Mucosa of descending colon (tissue), 3 donors: Measurements from ENCODE around the gene CPEB2. TPM values are rescaled to one million over a fixed set of nuclear protein-coding genes. Genes with fewer than 3 reads are reported as not detected.

Experiments
- ATAC-seq: fragments of 200-7000 bp; cut with Tn5 transposase; one replicate; pipeline ENCODE4 v1.9.1; 2020; ENCODE audit warnings: mild to moderate bottlenecking, moderate library complexity
- DNase-seq, 3 donors: peaks; one replicate each; pipeline ENCODE4 v3.0.0-alpha.2; 2020
- H3K36me3 ChIP-seq: fragments of 200-600 bp; one replicate; pipeline ENCODE4 v1.8.0; 2021; ENCODE audit warnings: low read depth, mild to moderate bottlenecking
- H3K4me1 ChIP-seq: fragments of 200-600 bp; one replicate; pipeline ENCODE4 v1.8.0; 2021; ENCODE audit warnings: low read depth, mild to moderate bottlenecking
- H3K4me3 ChIP-seq: fragments of 200-600 bp; one replicate; pipeline ENCODE4 v1.8.0; 2021; ENCODE audit warnings: mild to moderate bottlenecking
- H3K9me3 ChIP-seq: fragments of 200-600 bp; one replicate; pipeline ENCODE4 v1.8.0; 2021; ENCODE audit warnings: mild to moderate bottlenecking
- CTCF ChIP-seq: fragments of 200-600 bp; IDR thresholded peaks from one replicate; pipeline ENCODE4 v1.8.0; 2022; ENCODE audit warnings: antibody characterized with exemption, mild to moderate bottlenecking
- intact Hi-C, 2 donors: fragments of 100-400 bp; cut with DNase I in 1 of 2; cut with micrococcal nuclease in 1 of 2; formaldehyde crosslinking; loops; one replicate each; pipeline versions ENCODE4 v1.11.0 to v1.11.1; 2022; cut with DNase I, micrococcal nuclease
- total RNA-seq, 3 donors: library from RNA; stranded (reverse); fragmentation: NEBNext Ultra II Directional in 2 of 3; extraction: Animal tissue kit (Norgen Biotek cat#: 25700) in 2 of 3; gene quantifications; one replicate each; pipeline versions ENCODE4 v1.2.1 to v1.2.4, GENCODE V29; 2021 to 2023
- donor health status: DM: no; HTN: no; CAD: no; lungs with moderate emphysema.
- donor health status: DM: no; HTN: no; CAD: no.
- donor health status: DM: no; HTN: yes; CAD: no.

CPEB2 gene
- total RNA-seq, 3 donors from 2014 or later, result 25.5 to 47.9 (median 29.7) TPM

- ATAC-seq (peak; percentile 54), DNase-seq (peak; percentile 89 to 93 (median 93))
- Histone ChIP-seq H3K9me3 (no peaks in the 10 kb centered on the region), H3K36me3 (no peaks in the 10 kb centered on the region), H3K4me1 (peaks cover 10% of the 10 kb centered on the region), H3K4me3 (peak overlapping the region; percentile 99)
- intact Hi-C loops, result no loop called here
- TF ChIP-seq CTCF, result no peak
Measured at GRCh38 chr4:15004739-15005301, 2.5 kb downstream of the CPEB2 start.

GRCh38 chr4:15005474-15006115, 3.3 kb downstream of the CPEB2 start:
- peaks cover 10% of the 10 kb centered on the region for H3K4me1 ChIP-seq
- intact Hi-C loops, result no loop called here
- no peaks in the 10 kb centered on the region for H3K9me3 ChIP-seq
- ATAC-seq (no peak), DNase-seq (no peak)
- peak overlapping the region; percentile 99 for H3K4me3 ChIP-seq
- no peak for TF ChIP-seq CTCF
- H3K36me3 ChIP-seq, result no peaks in the 10 kb centered on the region

- H3K4me1 ChIP-seq, result peaks cover 10% of the 10 kb centered on the region
- no peak for DNase-seq
- intact Hi-C loops, result no loop called here
Measured at GRCh38 chr4:15006416-15007024, 4.2 kb downstream of the CPEB2 start.

DNA sequence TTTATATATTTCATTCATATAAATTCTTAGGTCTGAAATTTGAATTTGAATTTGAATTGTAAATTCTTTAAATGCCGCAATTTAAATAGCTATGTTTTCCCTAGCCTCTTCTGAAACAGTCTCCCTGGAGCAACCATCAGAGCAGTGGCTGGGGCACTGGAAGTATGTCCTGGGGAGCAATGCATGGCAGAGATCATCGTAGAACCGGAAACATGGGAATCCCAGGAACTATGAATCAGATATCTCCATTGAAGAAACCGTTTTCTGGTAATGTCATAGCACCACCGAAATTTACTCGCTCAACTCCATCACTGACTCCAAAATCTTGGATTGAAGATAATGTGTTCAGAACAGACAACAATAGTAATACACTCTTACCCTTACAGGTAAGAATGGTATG, 4.9 kb downstream of the CPEB2 start:
- TF ChIP-seq CTCF, result no peak
- Histone ChIP-seq H3K9me3 (no peaks in the 10 kb centered on the region), H3K36me3 (no peaks in the 10 kb centered on the region), H3K4me3 (no peak overlapping the region), H3K4me1 (peaks cover 10% of the 10 kb centered on the region)
- DNase-seq (no peak), ATAC-seq (no peak)
- intact Hi-C loops, result no loop called here

More at GRCh38 chr4:15006416-15007024, 4.2 kb downstream of the CPEB2 start:
- Histone ChIP-seq H3K4me3 (no peak overlapping the region), H3K9me3 (no peaks in the 10 kb centered on the region), H3K36me3 (no peaks in the 10 kb centered on the region)
- TF ChIP-seq CTCF, result no peak
- no peak for ATAC-seq

DNA sequence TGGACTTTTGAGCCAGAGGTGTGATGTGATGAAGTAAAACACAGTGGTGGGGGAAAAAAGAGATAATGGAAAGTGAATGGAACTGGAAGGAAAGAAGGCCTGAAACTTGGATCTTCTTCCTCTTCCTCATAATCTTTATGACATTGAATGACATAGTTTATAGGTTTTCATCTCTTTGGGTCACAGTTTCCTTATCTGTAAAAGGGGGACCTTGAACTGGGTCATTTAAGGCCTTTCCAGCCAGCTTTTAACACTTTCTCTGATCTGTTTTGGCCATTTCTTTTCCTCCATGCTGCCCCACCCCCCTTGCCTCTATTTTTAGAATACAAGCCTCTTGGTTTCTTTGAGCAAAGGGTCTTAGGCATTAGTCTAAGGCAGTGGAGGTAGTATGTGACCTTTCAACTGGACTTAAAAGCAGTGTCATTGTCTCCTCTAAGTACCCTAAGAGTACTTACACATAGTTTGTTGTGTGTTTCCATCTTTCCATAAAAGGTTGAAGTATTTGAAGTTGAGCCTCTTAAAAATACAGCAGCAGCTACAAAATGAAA, 7.8 kb downstream of the CPEB2 start:
- no peak for TF ChIP-seq CTCF
- Histone ChIP-seq H3K9me3 (no peaks in the 10 kb centered on the region), H3K36me3 (no peaks in the 10 kb centered on the region), H3K4me3 (no peak overlapping the region), H3K4me1 (peaks cover 10% of the 10 kb centered on the region)
- ATAC-seq (peak; percentile 73), DNase-seq (peak in 1 of 3 donors; percentile 7)
- intact Hi-C loops, result no loop called here
